SK-N-SH (cell line): ENCODE measurements around the gene WWOX. TPM values are rescaled to one million over a fixed set of nuclear protein-coding genes. Genes with fewer than 3 reads are reported as not detected.

Source experiments
- CTCF ChIA-PET: fragments of 300-600, 350-600 bp; formaldehyde crosslinking; extraction: SDS; loops from one replicate; lab custom pipeline; 2021; lab: Yijun Ruan, JAX
- POLR2A ChIA-PET: fragments of 350-600 bp; sonication (Branson Sonifier 250); formaldehyde crosslinking; extraction: SDS; loops from one replicate; lab custom pipeline; 2020; ENCODE audit warnings: antibody characterized with exemption, inconsistent platforms; lab: Yijun Ruan, JAX
- DNase-seq: peaks from one replicate; pipeline ENCODE4 v3.0.0; 2012
- H2AFZ ChIP-seq: fragments of 200-600 bp; sonication (generic); 2 replicates; pipeline ENCODE4 v1.8.1; 2016; ENCODE audit warnings: antibody characterized with exemption, mild to moderate bottlenecking, low read depth
- H3F3A ChIP-seq: fragments of 200-600 bp; sonication (generic); replicated peaks from 2 replicates; pipeline ENCODE3; 2016; ENCODE audit warnings: antibody characterized with exemption, mild to moderate bottlenecking; ENCODE audit not compliant: insufficient read depth
- H3K27ac ChIP-seq, 2 experiments: fragments of 200-500 bp in 1 of 2; fragments of 200-600 bp in 1 of 2; sonication (Bioruptor generic) in 1 of 2; sonication (generic), shearing (Covaris generic) in 1 of 2; 2 replicates each; pipeline versions ENCODE4 v1.5.1 to v1.6.1; 2014 to 2016; ENCODE audit warnings: low read depth in 2 of 2, inconsistent platforms in 1 of 2, low read length in 1 of 2, mild to moderate bottlenecking in 1 of 2, mixed read lengths in 1 of 2
- H3K27me3 ChIP-seq: fragments of 200-600 bp; sonication (generic), shearing (Covaris generic); 2 replicates; pipeline ENCODE4 v1.6.1; 2016; ENCODE audit warnings: mixed run types; ENCODE audit not compliant: insufficient read depth
- H3K36me3 ChIP-seq, 2 experiments: fragments of 200-500 bp in 1 of 2; fragments of 200-600 bp in 1 of 2; sonication (Bioruptor generic) in 1 of 2; sonication (generic) in 1 of 2; replicated peaks in 1 of 2; 2 replicates each; pipeline versions ENCODE3 to v1.5.1; 2014 to 2016; ENCODE audit warnings: low read length in 1 of 2, mild to moderate bottlenecking in 1 of 2; ENCODE audit not compliant: insufficient read depth in 2 of 2, control insufficient read depth in 1 of 2
- H3K4me1 ChIP-seq, 2 experiments: fragments of 200-500 bp in 1 of 2; fragments of 200-600 bp in 1 of 2; sonication (Bioruptor generic) in 1 of 2; sonication (generic), shearing (Covaris generic) in 1 of 2; 2 replicates each; pipeline versions ENCODE4 v1.5.1 to v1.6.1; 2014 to 2016; ENCODE audit warnings: low read depth in 1 of 2, low read length in 1 of 2, mixed run types in 1 of 2; ENCODE audit not compliant: insufficient read depth in 2 of 2, control insufficient read depth in 1 of 2
- H3K4me2 ChIP-seq: fragments of 200-600 bp; sonication (generic), shearing (Covaris generic); 2 replicates; pipeline ENCODE4 v1.6.1; 2017; ENCODE audit warnings: mixed run types
- H3K4me3 ChIP-seq, 2 experiments: fragments of 200-500 bp in 1 of 2; fragments of 200-600 bp in 1 of 2; sonication (Bioruptor generic) in 1 of 2; sonication (generic), shearing (Covaris generic) in 1 of 2; 2 replicates each; pipeline versions ENCODE4 v1.5.1 to v1.8.1; 2014 to 2016; ENCODE audit warnings: low read depth in 2 of 2, inconsistent platforms in 1 of 2, low read length in 1 of 2, mild to moderate bottlenecking in 1 of 2, mixed read lengths in 1 of 2, moderate library complexity in 1 of 2
- H3K79me2 ChIP-seq: fragments of 200-600 bp; sonication (generic); 2 replicates; pipeline ENCODE4 v1.8.1; 2017; ENCODE audit warnings: mild to moderate bottlenecking; ENCODE audit not compliant: insufficient read depth
- H3K9ac ChIP-seq: fragments of 200-600 bp; sonication (generic); 2 replicates; pipeline ENCODE4 v1.6.1; 2017; ENCODE audit warnings: mixed run types
- H3K9me2 ChIP-seq: fragments of 200-600 bp; sonication (generic); 2 replicates; pipeline ENCODE4 v1.6.1; 2017; ENCODE audit warnings: mixed run types
- H3K9me3 ChIP-seq: fragments of 200-600 bp; sonication (generic); 2 replicates; pipeline ENCODE4 v1.6.1; 2017; ENCODE audit warnings: mixed run types, mild to moderate bottlenecking, moderate library complexity
- H4K20me1 ChIP-seq: fragments of 200-600 bp; sonication (generic); 2 replicates; pipeline ENCODE4 v1.6.1; 2017; ENCODE audit warnings: mild to moderate bottlenecking, mixed run types; ENCODE audit not compliant: insufficient read depth
- CHD2 ChIP-seq: fragments of 150-350 bp; IDR thresholded peaks from 2 replicates; pipeline ENCODE4 v1.6.1; 2018; ENCODE audit warnings: low read length; ENCODE audit not compliant: partially characterized antibody
- ELF1 ChIP-seq: IDR thresholded peaks from 2 replicates; pipeline ENCODE4 v1.4.0; 2012
- EP300 ChIP-seq, 2 experiments: IDR thresholded peaks; 2 replicates each; pipeline versions ENCODE4 v1.4.0 to v1.6.1; 2012; ENCODE audit warnings: borderline replicate concordance in 1 of 2, low read depth in 1 of 2, low read length in 1 of 2
- FOXJ3 ChIP-seq: sonication (generic); formaldehyde crosslinking; IDR thresholded peaks from 2 replicates; pipeline ENCODE4 v1.5.1; 2020; ENCODE audit warnings: mild to moderate bottlenecking, missing genetic modification reagents
- FOXM1 ChIP-seq: IDR thresholded peaks from 2 replicates; pipeline ENCODE4 v1.4.0; 2012; ENCODE audit warnings: low read depth, mild to moderate bottlenecking
- GABPA ChIP-seq: IDR thresholded peaks from 2 replicates; pipeline ENCODE4 v1.4.0; 2012; ENCODE audit warnings: low read depth, mild to moderate bottlenecking
- JUND ChIP-seq: IDR thresholded peaks from 2 replicates; pipeline ENCODE4 v1.4.0; 2012
- MAX ChIP-seq: IDR thresholded peaks from 2 replicates; pipeline ENCODE4 v1.4.0; 2012; ENCODE audit warnings: low read depth
- MEF2A ChIP-seq: IDR thresholded peaks from 2 replicates; pipeline ENCODE4 v1.4.0; 2012; ENCODE audit warnings: low read depth, borderline replicate concordance
- MXI1 ChIP-seq: IDR thresholded peaks from 2 replicates; pipeline ENCODE4 v1.6.1; 2012; ENCODE audit warnings: mild to moderate bottlenecking, low read depth, low read length, improper control_type of control experiment
- PBX3 ChIP-seq: IDR thresholded peaks from 2 replicates; pipeline ENCODE4; 2012
- RAD21 ChIP-seq: IDR thresholded peaks from 2 replicates; pipeline ENCODE4 v1.6.1; 2012; ENCODE audit warnings: mild to moderate bottlenecking, low read length
- RCOR1 ChIP-seq: fragments of 150-350 bp; IDR thresholded peaks from 2 replicates; pipeline ENCODE4 v1.6.1; 2017; ENCODE audit warnings: antibody characterized with exemption, low read length
- RFX5 ChIP-seq: IDR thresholded peaks from 2 replicates; pipeline ENCODE4 v1.6.1; 2012; ENCODE audit warnings: mild to moderate bottlenecking, improper control_type of control experiment, low read length
- SMC3 ChIP-seq: IDR thresholded peaks from 2 replicates; pipeline ENCODE4 v1.6.1; 2012; ENCODE audit warnings: low read depth, low read length, improper control_type of control experiment
- TAF1 ChIP-seq: IDR thresholded peaks from 2 replicates; pipeline ENCODE4 v1.6.1; 2012; ENCODE audit warnings: low read depth, mild to moderate bottlenecking, low read length, moderate library complexity, borderline replicate concordance
- USF1 ChIP-seq: IDR thresholded peaks from 2 replicates; pipeline ENCODE4 v1.4.0; 2012; ENCODE audit warnings: low read depth, borderline replicate concordance
- YY1 ChIP-seq: IDR thresholded peaks from 2 replicates; pipeline ENCODE4 v1.4.0; 2012; ENCODE audit warnings: low read depth, mild to moderate bottlenecking
- WGBS: methylation state at CpG from one replicate; pipeline ENCODE4 v1.1.6; 2017; ENCODE audit warnings: low lambda C conversion rate; 5-methylcytosine and 5-hydroxymethylcytosine counted together
- polyA plus RNA-seq, 3 experiments: library from polyadenylated mRNA; depleted of rRNA; stranded (reverse); fragments of >200 nt; gene quantifications; 2 replicates each; pipeline ENCODE4 v1.2.3, GENCODE V29; 2012
- TF ChIP-seq, protein P1 (sequence below): IDR thresholded peaks from 2 replicates; pipeline ENCODE4 v1.4.0; 2012; ENCODE audit warnings: low read depth, borderline replicate concordance

WWOX gene
- polyA plus RNA-seq, 1 of the 3 experiments (the other 2 are of a cell fraction) = 10.8 TPM

- Histone ChIP-seq H3K4me1 (peaks cover 0 to 19% of the 10 kb centered on the region in 2 experiments; a peak in 2 of 4 replicates), H3K4me2 (no peak overlapping the region), H2AFZ (no peak overlapping the region), H3K36me3 (no peaks in the 10 kb centered on the region), H3K79me2 (no peaks in the 10 kb centered on the region), H3K27me3 (no peaks in the 10 kb centered on the region), H3K9me3 (no peaks in the 10 kb centered on the region), H4K20me1 (no peaks in the 10 kb centered on the region), H3K9ac (no peak overlapping the region), H3F3A (no peaks in the 10 kb centered on the region), H3K4me3 (no peak overlapping the region), H3K9me2 (no peaks in the 10 kb centered on the region), H3K27ac (no peak overlapping the region)
- no peak for DNase-seq
- ChIA-PET POLR2A (no interaction called here), CTCF (no interaction called here)
- TF ChIP-seq GABPA (no peak), FOXM1 (no peak), SMC3 (no peak), MAX (no peak)
- 78% methylated on average over 8 of the region's 8 CpGs for WGBS
Measured at GRCh38 chr16:78493573-78493972, 394.1 kb downstream of the WWOX start.

DNA sequence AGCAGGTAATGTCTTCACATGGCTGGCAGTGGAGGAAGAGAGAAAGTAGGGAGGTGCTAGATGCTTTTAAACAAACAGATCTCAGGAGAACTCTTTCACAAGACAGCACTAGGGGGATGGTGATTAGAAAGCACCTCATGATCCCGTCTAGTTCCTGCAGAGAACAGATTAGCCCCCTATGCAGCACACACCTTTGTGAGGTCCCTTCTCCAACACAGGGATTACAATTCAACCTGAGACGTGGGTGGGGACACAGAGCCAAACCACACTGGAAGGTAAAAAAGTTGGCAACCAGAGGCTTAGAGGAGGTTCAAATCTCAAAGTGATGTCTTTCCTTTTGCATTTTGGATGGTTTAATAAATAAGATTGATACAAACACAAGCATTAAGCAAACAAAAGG, 394.7 kb downstream of the WWOX start:
- TF ChIP-seq FOXJ3 (CRISPR knock-in tag) = no peak
- no peak for TF ChIP-seq EP300 (IDR thresholded peaks at IDR 0.05; ENCODE audit: borderline replicate concordance in 1 of 2, low read depth in 1 of 2, low read length in 1 of 2)
- no peak for TF ChIP-seq ELF1
- no peak for TF ChIP-seq RAD21
- no peak for TF ChIP-seq YY1
- no peak for TF ChIP-seq GABPA
- no peak for TF ChIP-seq RFX5
- no peak for TF ChIP-seq MXI1
- no peak for TF ChIP-seq SMC3
- TF ChIP-seq, protein P1, sequence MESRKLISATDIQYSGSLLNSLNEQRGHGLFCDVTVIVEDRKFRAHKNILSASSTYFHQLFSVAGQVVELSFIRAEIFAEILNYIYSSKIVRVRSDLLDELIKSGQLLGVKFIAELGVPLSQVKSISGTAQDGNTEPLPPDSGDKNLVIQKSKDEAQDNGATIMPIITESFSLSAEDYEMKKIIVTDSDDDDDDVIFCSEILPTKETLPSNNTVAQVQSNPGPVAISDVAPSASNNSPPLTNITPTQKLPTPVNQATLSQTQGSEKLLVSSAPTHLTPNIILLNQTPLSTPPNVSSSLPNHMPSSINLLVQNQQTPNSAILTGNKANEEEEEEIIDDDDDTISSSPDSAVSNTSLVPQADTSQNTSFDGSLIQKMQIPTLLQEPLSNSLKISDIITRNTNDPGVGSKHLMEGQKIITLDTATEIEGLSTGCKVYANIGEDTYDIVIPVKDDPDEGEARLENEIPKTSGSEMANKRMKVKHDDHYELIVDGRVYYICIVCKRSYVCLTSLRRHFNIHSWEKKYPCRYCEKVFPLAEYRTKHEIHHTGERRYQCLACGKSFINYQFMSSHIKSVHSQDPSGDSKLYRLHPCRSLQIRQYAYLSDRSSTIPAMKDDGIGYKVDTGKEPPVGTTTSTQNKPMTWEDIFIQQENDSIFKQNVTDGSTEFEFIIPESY = no peak
- no peak for TF ChIP-seq CHD2
- no peak for TF ChIP-seq USF1
- TF ChIP-seq PBX3 = no peak
- no peak for TF ChIP-seq JUND
- no peak for TF ChIP-seq TAF1
- no peak for TF ChIP-seq RCOR1
- no peak for TF ChIP-seq MEF2A
- TF ChIP-seq, all 33 proteins: peak for 0
- peaks cover 0 to 14% of the 10 kb centered on the region in 2 experiments; a peak in 2 of 4 replicates for H3K4me1 ChIP-seq
- no peaks in the 10 kb centered on the region for H3K79me2 ChIP-seq
- no peak for DNase-seq
- H3F3A ChIP-seq = no peaks in the 10 kb centered on the region
- no peaks in the 10 kb centered on the region for H3K9me2 ChIP-seq
- no peaks in the 10 kb centered on the region for H4K20me1 ChIP-seq
- 50% methylated on average over 2 of the region's 2 CpGs for WGBS
- POLR2A ChIA-PET = no interaction called here
- no peak overlapping the region for H3K4me3 ChIP-seq
- H3K36me3 ChIP-seq = no peaks in the 10 kb centered on the region
- H2AFZ ChIP-seq = no peak overlapping the region
- no peak overlapping the region for H3K9ac ChIP-seq
- no peaks in the 10 kb centered on the region for H3K9me3 ChIP-seq
- H3K27ac ChIP-seq = no peak overlapping the region
- CTCF ChIA-PET = interaction anchor here (0.6 kb wide), 1 partner anchor 9 kb away, joined by 3 read pairs; no protein-coding TSS in a partner anchor
- no peaks in the 10 kb centered on the region for H3K27me3 ChIP-seq
- H3K4me2 ChIP-seq = no peak overlapping the region
